Dermis blood vessel endothelial cell (primary cell): ENCODE data around the gene KCNA10. TPM values are rescaled to one million over a fixed set of nuclear protein-coding genes. Genes with fewer than 3 reads are reported as not detected.

Source experiments
- DNase-seq: peaks from one replicate; pipeline ENCODE4 v3.0.0; 2010
- total RNA-seq: library from RNA; depleted of rRNA; stranded (reverse); fragments of >200 nt; gene quantifications from 2 replicates; pipeline ENCODE4 v1.2.3, GENCODE V29; 2014

KCNA10 gene
- total RNA-seq, 1 donor from 2014 or later, result not detected

DNA sequence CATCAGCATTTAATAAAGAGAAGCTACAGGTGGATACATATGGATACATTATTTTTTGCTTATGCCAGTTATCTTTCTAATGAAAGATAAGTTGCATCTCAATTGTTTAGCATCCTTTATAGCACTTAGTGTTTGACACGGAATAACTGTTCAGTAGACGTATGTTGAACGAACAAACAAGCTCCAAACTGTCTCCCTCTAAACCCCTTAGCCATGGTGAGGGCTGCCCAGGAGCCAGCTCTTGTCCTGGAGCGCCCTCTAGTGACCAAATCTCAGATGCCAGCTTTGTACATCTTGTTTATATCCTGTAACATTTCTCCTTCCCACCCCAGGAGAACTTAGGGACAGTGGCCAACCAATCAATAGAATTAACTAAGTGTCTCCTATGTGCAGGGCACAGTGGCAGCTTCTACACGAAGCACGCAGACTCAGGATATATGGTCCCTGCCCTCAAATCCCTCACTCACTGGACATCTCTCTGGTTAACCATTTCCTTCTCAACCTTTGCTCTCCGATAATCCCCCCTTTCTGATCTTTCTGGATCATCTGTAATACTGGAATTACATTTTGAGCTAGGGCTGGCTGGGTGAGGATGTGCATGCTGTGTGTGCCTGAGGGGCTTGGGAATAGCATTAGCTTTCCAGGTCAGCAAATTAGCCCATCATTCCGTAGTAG is 22.9 kb downstream of the KCNA10 start:
- peak; percentile 87 for DNase-seq

- DNase-seq, result no peak
Measured at GRCh38 chr1:110494522-110495406, 24.2 kb downstream of the KCNA10 start.

GRCh38 chr1:110494036-110494435 is 24.9 kb downstream of the KCNA10 start:
- DNase-seq, result no peak

GRCh38 chr1:110493059-110493699 is 25.8 kb downstream of the KCNA10 start:
- DNase-seq, result no peak

GRCh38 chr1:110492573-110492972 is 26.4 kb downstream of the KCNA10 start:
- DNase-seq, result no peak

DNA sequence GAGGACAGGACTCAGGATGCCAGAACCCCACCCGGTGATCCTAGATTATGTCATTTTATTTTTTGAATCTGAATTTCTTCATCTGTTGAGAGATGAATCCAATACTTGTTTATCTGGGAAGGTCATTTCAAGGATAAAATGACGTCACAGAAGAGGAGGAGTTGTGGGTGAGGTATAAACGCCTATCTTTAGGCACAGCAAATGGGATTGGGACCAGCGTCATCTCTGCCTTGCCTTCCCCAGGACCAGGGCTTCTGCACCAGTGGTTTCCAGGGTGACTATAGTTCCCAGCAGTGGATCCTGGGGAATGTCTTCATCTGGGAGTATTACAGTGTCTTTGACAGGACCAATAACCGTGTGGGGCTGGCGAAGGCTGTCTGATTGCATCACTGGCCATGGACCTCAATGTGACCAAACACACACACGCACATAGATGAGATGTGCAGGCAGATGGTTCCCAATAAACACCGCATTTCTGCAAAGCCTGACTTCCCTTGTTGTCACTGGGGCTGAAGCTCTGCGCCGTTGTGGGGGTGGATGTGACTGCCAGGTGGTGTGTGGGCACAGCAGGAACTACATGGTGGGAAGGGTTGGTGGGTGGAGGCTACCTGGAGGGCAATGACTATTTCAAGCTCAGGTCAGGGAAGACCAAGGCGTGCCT is 28.1 kb downstream of the KCNA10 start:
- no peak for DNase-seq

GRCh38 chr1:110489973-110490542 is 28.9 kb downstream of the KCNA10 start:
- DNase-seq, result no peak

DNA sequence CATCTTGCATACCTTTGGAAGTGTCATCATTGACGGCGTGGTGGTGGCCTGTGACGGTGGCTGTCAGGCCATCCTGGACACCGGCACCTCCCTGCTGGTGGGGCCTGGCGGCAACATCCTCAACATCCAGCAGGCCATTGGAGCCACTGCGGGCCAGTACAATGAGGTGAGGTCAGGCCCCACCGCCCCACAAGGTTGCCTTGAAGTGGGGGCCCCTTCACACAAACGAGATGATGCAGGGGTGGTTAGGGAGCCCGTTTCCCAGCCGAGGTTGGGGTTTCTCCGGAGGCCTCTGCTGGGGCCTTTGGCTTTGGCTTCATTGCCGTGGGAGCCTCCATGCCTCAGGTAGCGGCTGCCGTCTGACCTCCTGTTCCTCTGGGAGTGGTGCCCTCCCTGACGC is 29.6 kb downstream of the KCNA10 start:
- no peak for DNase-seq

DNA sequence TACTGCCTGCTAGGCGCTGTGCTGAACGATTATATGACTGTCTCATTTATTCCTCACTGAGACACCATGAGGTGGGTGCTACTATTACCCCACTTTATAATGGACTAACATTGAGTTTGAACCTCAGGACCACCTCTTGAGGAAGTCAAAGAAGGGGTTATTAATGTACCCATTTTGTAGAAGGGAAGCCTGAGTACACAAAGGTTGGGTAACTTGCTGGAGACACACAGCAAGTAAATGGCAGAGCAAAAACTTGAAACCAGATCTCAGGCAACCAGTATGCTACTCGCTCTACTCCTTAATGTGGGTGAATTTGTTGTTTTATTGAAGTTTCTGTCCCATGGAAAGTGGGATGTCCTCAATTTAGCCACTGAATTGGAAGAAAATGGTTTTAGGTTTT is 30.1 kb downstream of the KCNA10 start:
- no peak for DNase-seq

DNA sequence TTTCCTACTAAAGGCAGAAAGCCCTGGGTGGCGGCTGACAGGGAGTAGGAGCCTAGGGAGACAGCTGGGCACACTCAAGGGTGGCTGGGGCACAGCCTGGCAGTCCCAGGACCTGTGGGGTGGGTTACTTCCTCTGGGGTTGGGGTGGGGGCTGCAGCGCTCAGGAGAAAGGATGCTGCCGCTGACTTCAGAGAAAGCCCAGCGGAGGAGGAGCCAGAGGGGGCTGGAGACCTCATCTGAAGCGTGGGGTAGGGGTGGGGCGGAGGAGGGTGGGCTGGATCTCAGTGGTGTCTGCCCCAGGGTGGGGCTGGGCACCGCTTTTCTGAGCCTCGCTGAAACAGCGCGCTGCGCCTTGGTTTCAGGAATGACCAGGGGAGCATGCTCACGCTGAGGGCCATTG is 30.8 kb downstream of the KCNA10 start:
- DNase-seq, result no peak

DNA sequence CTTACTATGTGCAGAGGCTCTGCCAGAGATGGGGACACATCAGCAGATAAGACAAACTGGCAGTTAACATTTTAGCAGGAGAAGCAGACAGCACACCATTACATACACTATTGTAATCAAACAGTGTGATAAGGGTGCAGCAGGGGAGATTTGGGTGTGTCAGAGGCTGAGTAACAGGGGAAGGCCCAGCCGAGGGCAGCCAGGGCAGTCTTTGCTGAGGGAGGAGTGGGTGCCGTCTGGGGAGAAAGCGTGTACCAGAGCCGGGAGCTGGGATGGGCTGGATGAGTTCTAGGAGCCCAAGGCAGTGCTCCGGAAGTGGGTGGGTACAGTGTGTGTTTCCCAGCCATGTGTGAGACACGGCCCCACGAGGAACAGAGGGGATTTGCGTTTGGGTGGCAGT is 31.2 kb downstream of the KCNA10 start:
- no peak for DNase-seq

DNA sequence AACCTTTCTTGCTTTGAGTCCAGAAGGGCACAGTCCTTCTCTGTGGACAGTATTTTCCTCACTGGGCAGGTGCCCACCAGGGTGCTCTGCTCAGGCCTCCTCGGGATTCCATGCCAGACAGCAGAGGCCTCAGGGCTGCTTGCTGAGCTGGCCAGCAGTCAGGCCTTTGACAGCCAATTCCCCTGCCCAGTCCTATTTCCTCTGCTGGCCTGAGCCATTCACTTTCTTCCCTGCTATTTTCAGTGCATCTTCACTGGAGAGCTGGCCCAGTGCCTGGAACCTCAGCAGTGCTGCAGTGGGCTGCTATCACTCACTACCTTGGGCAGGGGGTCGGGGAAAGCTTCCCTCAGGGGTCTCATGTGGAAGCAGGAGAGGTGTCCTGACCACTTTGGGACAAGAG is 33.2 kb downstream of the KCNA10 start:
- no peak for DNase-seq

DNA sequence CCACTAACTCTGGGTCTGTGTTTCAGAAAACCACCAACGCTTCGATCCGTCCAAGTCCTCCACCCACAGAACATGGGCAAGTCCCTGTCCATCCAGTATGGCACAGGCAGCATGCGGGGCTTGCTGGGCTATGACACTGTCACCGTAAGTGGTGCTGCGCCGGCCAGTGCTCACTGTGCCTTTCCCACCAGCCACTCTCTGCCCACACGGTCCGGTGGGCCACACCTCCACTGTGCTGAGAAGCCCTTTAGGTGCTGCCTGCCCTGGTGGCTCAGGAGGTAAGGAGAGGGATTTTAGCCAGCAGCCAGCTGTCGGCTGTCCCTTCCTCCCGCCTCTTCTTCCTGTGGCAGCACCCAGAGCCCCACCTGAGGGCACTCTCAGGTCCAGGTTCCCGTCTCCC is 34.2 kb downstream of the KCNA10 start:
- no peak for DNase-seq

GRCh38 chr1:110483308-110483685 is 35.7 kb downstream of the KCNA10 start:
- no peak for DNase-seq

- DNase-seq, result no peak
Measured at GRCh38 chr1:110482662-110483307, 36.2 kb downstream of the KCNA10 start.

GRCh38 chr1:110481968-110482623 is 36.9 kb downstream of the KCNA10 start:
- DNase-seq, result no peak

- no peak for DNase-seq
Measured at GRCh38 chr1:110480356-110481096, 38.4 kb downstream of the KCNA10 start.

DNA sequence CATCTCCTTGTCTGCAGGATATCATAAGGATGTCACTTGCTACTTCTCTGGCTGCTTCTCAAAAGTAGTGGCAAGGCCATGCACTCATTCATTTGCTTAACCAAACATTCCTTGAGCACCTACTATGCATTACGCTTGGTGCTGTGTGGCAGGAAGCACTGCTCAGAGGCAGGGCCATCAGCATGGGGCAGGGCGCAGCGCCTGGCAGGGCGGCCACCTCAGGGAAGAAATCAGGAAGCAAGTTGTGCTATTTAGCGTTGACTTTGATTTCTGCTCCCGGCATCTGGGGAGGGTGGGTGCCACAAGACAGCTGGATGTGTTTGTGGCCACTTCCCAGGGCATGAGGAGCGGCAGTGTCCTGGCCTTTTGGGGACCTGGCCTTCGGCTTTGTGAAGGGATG is 40.1 kb downstream of the KCNA10 start:
- no peak for DNase-seq

- DNase-seq, result no peak
Measured at GRCh38 chr1:110477967-110478640, 40.9 kb downstream of the KCNA10 start.

GRCh38 chr1:110477445-110477957 is 41.5 kb downstream of the KCNA10 start:
- no peak for DNase-seq
